ENCODE results near the gene CD83.

DNA sequence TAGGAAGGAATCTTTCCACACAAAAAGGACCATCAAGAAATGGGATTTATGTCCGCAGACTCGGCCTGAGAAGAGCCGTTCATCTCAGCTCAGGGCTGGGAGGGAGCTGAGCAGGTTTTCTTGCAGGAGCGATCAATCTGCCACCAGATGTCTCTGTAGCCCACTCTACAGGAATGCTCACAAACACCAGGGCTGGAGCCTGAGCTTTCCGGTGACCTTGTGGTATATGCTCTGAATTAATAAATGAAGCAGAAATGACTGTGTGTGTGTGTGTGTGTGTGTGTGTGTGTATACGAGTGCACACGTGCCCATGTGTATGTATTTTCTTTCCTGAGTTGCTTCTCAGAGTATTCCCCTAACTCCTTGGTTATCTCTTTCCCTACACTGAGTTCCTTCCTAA is 12.0 kb downstream of the CD83 start:
- TF ChIP-seq, protein P1, sequence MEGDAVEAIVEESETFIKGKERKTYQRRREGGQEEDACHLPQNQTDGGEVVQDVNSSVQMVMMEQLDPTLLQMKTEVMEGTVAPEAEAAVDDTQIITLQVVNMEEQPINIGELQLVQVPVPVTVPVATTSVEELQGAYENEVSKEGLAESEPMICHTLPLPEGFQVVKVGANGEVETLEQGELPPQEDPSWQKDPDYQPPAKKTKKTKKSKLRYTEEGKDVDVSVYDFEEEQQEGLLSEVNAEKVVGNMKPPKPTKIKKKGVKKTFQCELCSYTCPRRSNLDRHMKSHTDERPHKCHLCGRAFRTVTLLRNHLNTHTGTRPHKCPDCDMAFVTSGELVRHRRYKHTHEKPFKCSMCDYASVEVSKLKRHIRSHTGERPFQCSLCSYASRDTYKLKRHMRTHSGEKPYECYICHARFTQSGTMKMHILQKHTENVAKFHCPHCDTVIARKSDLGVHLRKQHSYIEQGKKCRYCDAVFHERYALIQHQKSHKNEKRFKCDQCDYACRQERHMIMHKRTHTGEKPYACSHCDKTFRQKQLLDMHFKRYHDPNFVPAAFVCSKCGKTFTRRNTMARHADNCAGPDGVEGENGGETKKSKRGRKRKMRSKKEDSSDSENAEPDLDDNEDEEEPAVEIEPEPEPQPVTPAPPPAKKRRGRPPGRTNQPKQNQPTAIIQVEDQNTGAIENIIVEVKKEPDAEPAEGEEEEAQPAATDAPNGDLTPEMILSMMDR (IDR thresholded peaks at IDR 0.05; ENCODE audit: insufficient read depth, low read length) = peak; percentile 11
- TF ChIP-seq POLR2AphosphoS5 (IDR thresholded peaks at IDR 0.05; ENCODE audit: low read depth) (no peak), GABPA (IDR thresholded peaks at IDR 0.05; ENCODE audit: low read depth) (no peak), SPI1 (IDR thresholded peaks at IDR 0.05; ENCODE audit: borderline replicate concordance, low read depth) (no peak)
